ENCODE data around the gene ATP2C1. TPM values are rescaled to one million over a fixed set of nuclear protein-coding genes. Genes with fewer than 3 reads are reported as not detected.

The ATP2C1 gene
- total and polyA plus RNA-seq, 2 donors from 2014 or later: 46.8 to 102 TPM

DNA sequence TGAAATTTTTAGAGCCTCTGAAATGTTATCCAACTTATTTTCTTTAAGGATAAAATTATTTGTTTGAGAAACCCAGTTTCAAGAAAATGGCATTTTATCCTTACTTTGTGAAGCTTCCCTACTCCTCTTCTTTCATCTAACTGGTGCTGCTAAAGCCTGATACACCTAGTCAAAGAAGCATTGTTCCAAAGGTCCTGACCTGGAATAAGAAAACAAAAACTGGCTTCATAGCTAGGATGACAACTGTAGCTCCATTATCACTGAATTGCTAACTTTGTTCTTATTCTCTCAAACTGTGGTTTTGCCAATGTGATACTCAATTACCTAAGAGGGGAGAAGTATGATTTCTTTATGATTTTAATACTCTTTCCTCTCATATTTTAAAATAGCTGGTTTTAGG is 27.6 kb upstream of the ATP2C1 start:
- DNase-seq (no peak), FAIRE-seq (no peak)
- Histone ChIP-seq H3K36me3 (ENCODE audit: control insufficient read depth in 2 of 3, insufficient read depth in 3 of 3, low read length in 3 of 3) (no peaks in the 10 kb centered on the region), H3K4me1 (ENCODE audit: control insufficient read depth in 2 of 3, insufficient read depth in 2 of 3, low read depth in 1 of 3, low read length in 3 of 3) (no peaks in the 10 kb centered on the region), H3K9me3 (ENCODE audit: control insufficient read depth in 2 of 3, insufficient read depth in 1 of 3, low read length in 3 of 3) (no peaks in the 10 kb centered on the region), H3K9ac (ENCODE audit: low read length in 3 of 3) (no peak overlapping the region), H3K4me3 (ENCODE audit: low read length in 3 of 3) (no peak overlapping the region), H3K27me3 (ENCODE audit: control insufficient read depth, insufficient read depth, low read length) (no peaks in the 10 kb centered on the region), H3K27ac (ENCODE audit: low read depth in 2 of 2, low read length in 2 of 2) (no peak overlapping the region)
- TF ChIP-seq, protein P1, sequence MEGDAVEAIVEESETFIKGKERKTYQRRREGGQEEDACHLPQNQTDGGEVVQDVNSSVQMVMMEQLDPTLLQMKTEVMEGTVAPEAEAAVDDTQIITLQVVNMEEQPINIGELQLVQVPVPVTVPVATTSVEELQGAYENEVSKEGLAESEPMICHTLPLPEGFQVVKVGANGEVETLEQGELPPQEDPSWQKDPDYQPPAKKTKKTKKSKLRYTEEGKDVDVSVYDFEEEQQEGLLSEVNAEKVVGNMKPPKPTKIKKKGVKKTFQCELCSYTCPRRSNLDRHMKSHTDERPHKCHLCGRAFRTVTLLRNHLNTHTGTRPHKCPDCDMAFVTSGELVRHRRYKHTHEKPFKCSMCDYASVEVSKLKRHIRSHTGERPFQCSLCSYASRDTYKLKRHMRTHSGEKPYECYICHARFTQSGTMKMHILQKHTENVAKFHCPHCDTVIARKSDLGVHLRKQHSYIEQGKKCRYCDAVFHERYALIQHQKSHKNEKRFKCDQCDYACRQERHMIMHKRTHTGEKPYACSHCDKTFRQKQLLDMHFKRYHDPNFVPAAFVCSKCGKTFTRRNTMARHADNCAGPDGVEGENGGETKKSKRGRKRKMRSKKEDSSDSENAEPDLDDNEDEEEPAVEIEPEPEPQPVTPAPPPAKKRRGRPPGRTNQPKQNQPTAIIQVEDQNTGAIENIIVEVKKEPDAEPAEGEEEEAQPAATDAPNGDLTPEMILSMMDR (IDR thresholded peaks at IDR 0.05; ENCODE audit: borderline replicate concordance, extremely low read depth, insufficient read depth): no peak
- intact Hi-C loops (cut with DNase I): no loop called here

DNA sequence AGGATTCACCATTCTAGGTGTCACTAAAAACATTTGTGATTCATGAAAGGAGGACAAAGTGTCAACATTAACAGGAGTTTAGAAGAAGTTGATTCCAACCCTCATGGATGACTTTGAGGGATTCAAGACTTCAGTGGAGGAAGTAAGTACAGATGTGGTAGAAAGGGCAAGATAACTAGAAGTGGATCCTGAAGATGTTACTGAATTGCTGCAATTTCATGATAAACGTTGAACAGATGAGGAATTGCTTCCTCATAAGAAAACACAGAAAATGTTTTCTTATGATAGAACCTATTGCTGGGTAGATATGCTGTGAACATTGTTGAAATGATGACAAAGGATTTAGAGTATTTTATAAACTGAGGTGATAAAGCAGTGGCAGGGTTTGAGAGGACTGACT is 23.5 kb upstream of the ATP2C1 start:
- DNase-seq: no peak
- Histone ChIP-seq H3K4me1 (ENCODE audit: control insufficient read depth in 2 of 3, insufficient read depth in 2 of 3, low read depth in 1 of 3, low read length in 3 of 3) (no peaks in the 10 kb centered on the region), H3K9me3 (ENCODE audit: control insufficient read depth in 2 of 3, insufficient read depth in 1 of 3, low read length in 3 of 3) (no peaks in the 10 kb centered on the region), H3K9ac (ENCODE audit: low read length in 3 of 3) (no peak overlapping the region), H3K27me3 (ENCODE audit: control insufficient read depth, insufficient read depth, low read length) (no peaks in the 10 kb centered on the region), H3K4me3 (ENCODE audit: low read length in 3 of 3) (no peak overlapping the region), H3K27ac (ENCODE audit: low read depth in 2 of 2, low read length in 2 of 2) (no peak overlapping the region), H3K36me3 (ENCODE audit: control insufficient read depth in 2 of 3, insufficient read depth in 3 of 3, low read length in 3 of 3) (no peaks in the 10 kb centered on the region)
- intact Hi-C loops (cut with DNase I): no loop called here
- TF ChIP-seq, protein P1 (IDR thresholded peaks at IDR 0.05; ENCODE audit: borderline replicate concordance, extremely low read depth, insufficient read depth): no peak
- no peak for FAIRE-seq

DNA sequence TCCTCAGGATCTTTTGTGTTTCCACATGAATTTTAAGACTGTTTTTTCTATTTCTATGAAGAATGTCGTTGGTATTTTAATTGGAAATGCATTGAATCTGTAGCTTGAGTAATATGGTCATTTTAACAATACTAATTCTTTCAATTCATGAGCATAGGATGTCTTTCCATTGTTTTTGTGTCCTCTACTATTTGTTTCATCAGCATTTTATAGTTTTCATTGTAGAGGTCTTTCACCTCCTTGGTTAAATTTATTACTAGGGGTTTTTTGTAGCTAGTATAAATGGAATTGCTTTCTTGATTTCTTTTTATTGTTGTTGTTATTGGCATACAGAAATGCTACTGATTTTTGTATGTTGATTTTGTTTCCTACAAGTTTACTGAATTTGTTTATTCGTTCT is 17.3 kb upstream of the ATP2C1 start:
- Histone ChIP-seq H3K27ac (ENCODE audit: low read depth in 2 of 2, low read length in 2 of 2) (no peak overlapping the region), H3K4me1 (ENCODE audit: control insufficient read depth in 2 of 3, insufficient read depth in 2 of 3, low read depth in 1 of 3, low read length in 3 of 3) (no peaks in the 10 kb centered on the region), H3K27me3 (ENCODE audit: control insufficient read depth, insufficient read depth, low read length) (no peaks in the 10 kb centered on the region), H3K9ac (ENCODE audit: low read length in 3 of 3) (no peak overlapping the region), H3K9me3 (ENCODE audit: control insufficient read depth in 2 of 3, insufficient read depth in 1 of 3, low read length in 3 of 3) (peaks cover 0 to 4% (median 0%) of the 10 kb centered on the region in 3 donors), H3K36me3 (ENCODE audit: control insufficient read depth in 2 of 3, insufficient read depth in 3 of 3, low read length in 3 of 3) (no peaks in the 10 kb centered on the region), H3K4me3 (ENCODE audit: low read length in 3 of 3) (no peak overlapping the region)
- TF ChIP-seq, protein P1 (IDR thresholded peaks at IDR 0.05; ENCODE audit: borderline replicate concordance, extremely low read depth, insufficient read depth): no peak
- intact Hi-C loops (cut with DNase I): no loop called here
- no peak for FAIRE-seq
- DNase-seq: no peak

DNA sequence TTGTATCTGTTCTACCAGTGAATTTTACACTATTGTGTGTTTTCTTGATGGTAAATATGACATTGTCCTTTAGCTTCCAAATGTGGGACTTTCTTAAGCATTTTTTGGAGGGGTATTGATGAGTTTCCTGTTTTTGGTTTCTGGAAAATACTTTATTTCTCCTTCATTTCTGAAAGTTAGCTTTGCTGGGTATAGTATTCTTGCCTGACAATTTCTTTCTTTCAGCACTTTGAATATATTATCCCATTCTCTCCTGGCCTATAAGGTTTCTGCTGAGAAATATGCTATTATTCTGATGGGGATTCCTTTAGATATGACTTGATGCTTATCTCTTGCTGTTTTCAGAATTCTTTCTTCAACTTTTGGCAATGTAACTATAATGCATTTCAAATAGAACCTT is 15.4 kb upstream of the ATP2C1 start:
- peaks cover 0 to 8% (median 0%) of the 10 kb centered on the region in 3 donors for H3K9me3 ChIP-seq (ENCODE audit: control insufficient read depth in 2 of 3, insufficient read depth in 1 of 3, low read length in 3 of 3)
- DNase-seq (no peak), FAIRE-seq (no peak)
- H3K4me3 ChIP-seq (ENCODE audit: low read length in 3 of 3): no peak overlapping the region
- no peak overlapping the region for H3K27ac ChIP-seq (ENCODE audit: low read depth in 2 of 2, low read length in 2 of 2)
- TF ChIP-seq, protein P1 (IDR thresholded peaks at IDR 0.05; ENCODE audit: borderline replicate concordance, extremely low read depth, insufficient read depth): no peak
- no peaks in the 10 kb centered on the region for H3K4me1 ChIP-seq (ENCODE audit: control insufficient read depth in 2 of 3, insufficient read depth in 2 of 3, low read depth in 1 of 3, low read length in 3 of 3)
- intact Hi-C loops (cut with DNase I): no loop called here
- H3K27me3 ChIP-seq (ENCODE audit: control insufficient read depth, insufficient read depth, low read length): no peaks in the 10 kb centered on the region
- H3K9ac ChIP-seq (ENCODE audit: low read length in 3 of 3): no peak overlapping the region
- no peaks in the 10 kb centered on the region for H3K36me3 ChIP-seq (ENCODE audit: control insufficient read depth in 2 of 3, insufficient read depth in 3 of 3, low read length in 3 of 3)

Data from kidney (tissue), 14 donors.